HL-60 (cell line): ENCODE measurements around the gene IFNA4.

Experiments
- POLR2AphosphoS5 ChIP-seq: IDR thresholded peaks from 2 replicates; pipeline ENCODE4 v1.6.1; 2012; ENCODE audit warnings: low read depth
- SPI1 ChIP-seq: IDR thresholded peaks from 2 replicates; pipeline ENCODE4 v1.6.1; 2012; ENCODE audit warnings: low read depth, mild to moderate bottlenecking, borderline replicate concordance
- TF ChIP-seq, protein P1 (sequence below): IDR thresholded peaks from one replicate; pipeline ENCODE4 v1.5.1; 2011; ENCODE audit warnings: low read length, control low read depth, inconsistent platforms; ENCODE audit not compliant: insufficient read depth
- TF ChIP-seq, protein P2 (sequence below): IDR thresholded peaks from 2 replicates; pipeline ENCODE4 v1.6.1; 2012; ENCODE audit warnings: low read depth; ENCODE audit not compliant: insufficient replicate concordance

DNA sequence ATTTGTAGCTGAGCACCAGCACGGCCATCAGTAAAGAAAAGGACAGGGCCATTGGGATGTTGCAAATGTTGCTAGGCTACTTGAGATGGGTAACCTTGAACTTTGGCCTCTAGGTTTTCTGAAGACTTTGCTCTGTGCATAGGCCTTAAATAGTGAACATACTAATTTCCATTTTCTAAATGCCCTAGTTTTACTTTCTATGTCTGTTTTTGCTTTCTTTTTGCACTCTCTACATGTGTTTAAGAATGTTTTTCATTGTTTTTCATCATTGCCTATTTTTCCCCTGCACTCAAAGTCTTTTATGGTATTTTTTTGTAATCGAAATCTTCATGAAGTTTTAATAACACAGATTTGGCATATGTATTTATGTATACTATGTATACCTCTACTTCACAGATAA is 40.7 kb upstream of the IFNA4 start, which contains the start of gene IFNA17:
- TF ChIP-seq, protein P1, sequence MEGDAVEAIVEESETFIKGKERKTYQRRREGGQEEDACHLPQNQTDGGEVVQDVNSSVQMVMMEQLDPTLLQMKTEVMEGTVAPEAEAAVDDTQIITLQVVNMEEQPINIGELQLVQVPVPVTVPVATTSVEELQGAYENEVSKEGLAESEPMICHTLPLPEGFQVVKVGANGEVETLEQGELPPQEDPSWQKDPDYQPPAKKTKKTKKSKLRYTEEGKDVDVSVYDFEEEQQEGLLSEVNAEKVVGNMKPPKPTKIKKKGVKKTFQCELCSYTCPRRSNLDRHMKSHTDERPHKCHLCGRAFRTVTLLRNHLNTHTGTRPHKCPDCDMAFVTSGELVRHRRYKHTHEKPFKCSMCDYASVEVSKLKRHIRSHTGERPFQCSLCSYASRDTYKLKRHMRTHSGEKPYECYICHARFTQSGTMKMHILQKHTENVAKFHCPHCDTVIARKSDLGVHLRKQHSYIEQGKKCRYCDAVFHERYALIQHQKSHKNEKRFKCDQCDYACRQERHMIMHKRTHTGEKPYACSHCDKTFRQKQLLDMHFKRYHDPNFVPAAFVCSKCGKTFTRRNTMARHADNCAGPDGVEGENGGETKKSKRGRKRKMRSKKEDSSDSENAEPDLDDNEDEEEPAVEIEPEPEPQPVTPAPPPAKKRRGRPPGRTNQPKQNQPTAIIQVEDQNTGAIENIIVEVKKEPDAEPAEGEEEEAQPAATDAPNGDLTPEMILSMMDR, result no peak
- TF ChIP-seq SPI1, result no peak
- TF ChIP-seq POLR2AphosphoS5, result no peak
- TF ChIP-seq, protein P2, sequence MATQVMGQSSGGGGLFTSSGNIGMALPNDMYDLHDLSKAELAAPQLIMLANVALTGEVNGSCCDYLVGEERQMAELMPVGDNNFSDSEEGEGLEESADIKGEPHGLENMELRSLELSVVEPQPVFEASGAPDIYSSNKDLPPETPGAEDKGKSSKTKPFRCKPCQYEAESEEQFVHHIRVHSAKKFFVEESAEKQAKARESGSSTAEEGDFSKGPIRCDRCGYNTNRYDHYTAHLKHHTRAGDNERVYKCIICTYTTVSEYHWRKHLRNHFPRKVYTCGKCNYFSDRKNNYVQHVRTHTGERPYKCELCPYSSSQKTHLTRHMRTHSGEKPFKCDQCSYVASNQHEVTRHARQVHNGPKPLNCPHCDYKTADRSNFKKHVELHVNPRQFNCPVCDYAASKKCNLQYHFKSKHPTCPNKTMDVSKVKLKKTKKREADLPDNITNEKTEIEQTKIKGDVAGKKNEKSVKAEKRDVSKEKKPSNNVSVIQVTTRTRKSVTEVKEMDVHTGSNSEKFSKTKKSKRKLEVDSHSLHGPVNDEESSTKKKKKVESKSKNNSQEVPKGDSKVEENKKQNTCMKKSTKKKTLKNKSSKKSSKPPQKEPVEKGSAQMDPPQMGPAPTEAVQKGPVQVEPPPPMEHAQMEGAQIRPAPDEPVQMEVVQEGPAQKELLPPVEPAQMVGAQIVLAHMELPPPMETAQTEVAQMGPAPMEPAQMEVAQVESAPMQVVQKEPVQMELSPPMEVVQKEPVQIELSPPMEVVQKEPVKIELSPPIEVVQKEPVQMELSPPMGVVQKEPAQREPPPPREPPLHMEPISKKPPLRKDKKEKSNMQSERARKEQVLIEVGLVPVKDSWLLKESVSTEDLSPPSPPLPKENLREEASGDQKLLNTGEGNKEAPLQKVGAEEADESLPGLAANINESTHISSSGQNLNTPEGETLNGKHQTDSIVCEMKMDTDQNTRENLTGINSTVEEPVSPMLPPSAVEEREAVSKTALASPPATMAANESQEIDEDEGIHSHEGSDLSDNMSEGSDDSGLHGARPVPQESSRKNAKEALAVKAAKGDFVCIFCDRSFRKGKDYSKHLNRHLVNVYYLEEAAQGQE, result no peak
